Keratinocyte (primary cell): ENCODE measurements around the gene UCK2.

ENCODE experiments used
- EZH2 ChIP-seq: IDR thresholded peaks from one replicate; pipeline ENCODE4 v1.6.1; 2012; ENCODE audit warnings: inconsistent platforms, mild to moderate bottlenecking, low read length, moderate library complexity
- TF ChIP-seq, protein P1 (sequence below), 3 experiments: IDR thresholded peaks in 1 of 3; conservative IDR thresholded peaks in 1 of 3; optimal IDR thresholded peaks in 1 of 3; 2 replicates in 2 of 3; 3 replicates in 1 of 3; pipeline versions ENCODE3 to v1.5.1; 2011; ENCODE audit warnings: low read length in 3 of 3, mild to moderate bottlenecking in 3 of 3, moderate library complexity in 2 of 3, control low read depth in 1 of 3, inconsistent platforms in 1 of 3; ENCODE audit not compliant: insufficient read depth in 2 of 3; ENCODE audit errors: extremely low read depth in 1 of 3

DNA sequence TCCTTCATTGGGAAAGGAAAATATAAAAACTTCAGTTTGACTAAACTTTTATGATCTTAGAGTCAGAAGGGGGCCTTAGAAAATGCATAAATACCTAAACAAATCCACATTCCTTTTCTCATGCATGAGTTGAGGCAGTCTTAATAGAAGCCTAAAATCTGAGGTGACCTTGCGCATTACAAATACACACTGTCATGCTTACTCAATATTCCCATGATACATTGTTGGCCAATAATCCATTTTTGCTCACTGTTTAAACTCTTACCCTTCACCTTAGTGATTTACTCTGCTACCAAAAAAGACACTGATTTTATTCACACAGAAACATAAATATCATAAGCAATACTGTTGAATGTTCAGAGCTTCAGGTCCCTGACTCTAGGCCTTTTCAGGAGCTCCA, 39.7 kb upstream of the UCK2 start:
- TF ChIP-seq, protein P1, sequence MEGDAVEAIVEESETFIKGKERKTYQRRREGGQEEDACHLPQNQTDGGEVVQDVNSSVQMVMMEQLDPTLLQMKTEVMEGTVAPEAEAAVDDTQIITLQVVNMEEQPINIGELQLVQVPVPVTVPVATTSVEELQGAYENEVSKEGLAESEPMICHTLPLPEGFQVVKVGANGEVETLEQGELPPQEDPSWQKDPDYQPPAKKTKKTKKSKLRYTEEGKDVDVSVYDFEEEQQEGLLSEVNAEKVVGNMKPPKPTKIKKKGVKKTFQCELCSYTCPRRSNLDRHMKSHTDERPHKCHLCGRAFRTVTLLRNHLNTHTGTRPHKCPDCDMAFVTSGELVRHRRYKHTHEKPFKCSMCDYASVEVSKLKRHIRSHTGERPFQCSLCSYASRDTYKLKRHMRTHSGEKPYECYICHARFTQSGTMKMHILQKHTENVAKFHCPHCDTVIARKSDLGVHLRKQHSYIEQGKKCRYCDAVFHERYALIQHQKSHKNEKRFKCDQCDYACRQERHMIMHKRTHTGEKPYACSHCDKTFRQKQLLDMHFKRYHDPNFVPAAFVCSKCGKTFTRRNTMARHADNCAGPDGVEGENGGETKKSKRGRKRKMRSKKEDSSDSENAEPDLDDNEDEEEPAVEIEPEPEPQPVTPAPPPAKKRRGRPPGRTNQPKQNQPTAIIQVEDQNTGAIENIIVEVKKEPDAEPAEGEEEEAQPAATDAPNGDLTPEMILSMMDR (optimal IDR thresholded peaks at IDR 0.05 in 1 of 3, IDR thresholded peaks at IDR 0.05 in 1 of 3, conservative IDR thresholded peaks at IDR 0.05 in 1 of 3; ENCODE audit: extremely low read depth in 1 of 3, insufficient read depth in 2 of 3, low read length in 3 of 3), result no peak
- TF ChIP-seq EZH2, result no peak
